Esophagus muscularis mucosa (tissue), 4 donors: ENCODE data around the gene OSR1. TPM values are rescaled to one million over a fixed set of nuclear protein-coding genes. Genes with fewer than 3 reads are reported as not detected.

Source experiments
- DNase-seq: peaks from one replicate; pipeline ENCODE4 v3.0.0-alpha.2; 2017; ENCODE audit errors: extremely low spot score
- H3K27ac ChIP-seq, 4 donors: fragments of 200-600 bp; sonication (generic); replicated peaks in 1 of 4; 1 replicate in 3 of 4; 2 replicates in 1 of 4; pipeline ENCODE4 v1.5.1; 2016 to 2019; ENCODE audit warnings: mild to moderate bottlenecking in 1 of 4
- H3K27me3 ChIP-seq, 4 donors: fragments of 200-600 bp; sonication (generic); one replicate each; pipeline versions ENCODE4 v1.5.1 to v1.6.0; 2016 to 2019
- H3K36me3 ChIP-seq, 4 donors: fragments of 200-600 bp; sonication (generic); one replicate each; pipeline ENCODE4 v1.5.1; 2016 to 2019
- H3K4me1 ChIP-seq, 4 donors: fragments of 200-600 bp; sonication (generic); one replicate each; pipeline ENCODE4 v1.5.1; 2016 to 2019
- H3K4me3 ChIP-seq, 4 donors: fragments of 200-600 bp; sonication (generic); 1 replicate in 2 of 4; 2 replicates in 2 of 4; pipeline ENCODE4 v1.5.1; 2016 to 2019; ENCODE audit warnings: mild to moderate bottlenecking in 4 of 4, moderate library complexity in 1 of 4
- H3K9me3 ChIP-seq, 4 donors: fragments of 200-600 bp; sonication (generic); 1 replicate in 3 of 4; 2 replicates in 1 of 4; pipeline ENCODE4 v1.5.1; 2016 to 2019
- EP300 ChIP-seq: sonication (generic); formaldehyde crosslinking; IDR thresholded peaks from one replicate; pipeline ENCODE4 v1.6.1; 2017; ENCODE audit warnings: antibody characterized with exemption
- POLR2A ChIP-seq: fragments of 450-650 bp; IDR thresholded peaks from one replicate; pipeline ENCODE4 v1.6.1; 2017; ENCODE audit warnings: antibody characterized with exemption, moderate library complexity, mild to moderate bottlenecking, low read depth
- POLR2AphosphoS5 ChIP-seq, 2 donors: sonication (generic); formaldehyde crosslinking; IDR thresholded peaks; one replicate each; pipeline ENCODE4 v1.6.1; 2017; ENCODE audit warnings: antibody characterized with exemption in 2 of 2
- WGBS: methylation state at CpG from one replicate; pipeline ENCODE4 v1.1.5; 2018; 5-methylcytosine and 5-hydroxymethylcytosine counted together
- intact Hi-C: fragments of 100-400 bp; cut with DNase I; formaldehyde crosslinking; loops from one replicate; pipeline ENCODE4 v1.15.1; 2023
- total RNA-seq, 4 donors: library from RNA; depleted of rRNA; stranded (reverse); fragments of >200 nt; gene quantifications; one replicate each; pipeline versions ENCODE4 v1.1.0 to v1.2.1, GENCODE V29; 2016
- TF ChIP-seq, protein P1 (sequence below), 3 experiments: fragments of 200-600 bp in 2 of 3; fragments of 450-650 bp in 1 of 3; sonication (generic) in 2 of 3; IDR thresholded peaks; one replicate each; pipeline ENCODE4 v1.5.1; 2017 to 2019; ENCODE audit warnings: antibody characterized with exemption in 3 of 3, mild to moderate bottlenecking in 2 of 3, moderate library complexity in 1 of 3

Gene OSR1
- total RNA-seq, 4 donors from 2014 or later = 50.3 to 99.6 (median 74.7) TPM

DNA sequence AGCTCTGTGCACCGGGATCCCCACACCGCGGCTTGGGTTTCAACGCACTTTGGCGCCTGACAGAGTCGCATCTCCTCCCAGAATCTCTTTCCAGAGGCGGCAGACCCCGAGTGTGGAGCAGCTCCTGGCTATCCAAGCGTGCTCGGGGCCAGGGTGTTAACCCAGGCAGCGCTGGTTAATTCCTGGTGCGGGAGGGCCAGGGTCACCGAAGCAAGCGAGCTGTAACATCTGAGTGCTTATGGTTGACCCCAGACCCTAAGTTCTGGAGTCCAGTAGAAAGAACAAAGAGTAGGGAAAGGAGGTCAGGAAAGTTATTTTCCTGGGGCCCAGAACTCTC is 566 bp upstream of the OSR1 start:
- Histone ChIP-seq H3K27me3 (peaks cover 0 to 30% (median 0%) of the 10 kb centered on the region in 4 donors), H3K4me3 (peak overlapping the region; percentile 75 to 90 (median 84)), H3K9me3 (no peaks in the 10 kb centered on the region), H3K4me1 (peaks cover 22 to 87% (median 72%) of the 10 kb centered on the region in 4 donors), H3K27ac (peak overlapping the region; percentile 87 to 94 (median 91)), H3K36me3 (no peaks in the 10 kb centered on the region)
- DNase-seq = no peak
- TF ChIP-seq, protein P1, sequence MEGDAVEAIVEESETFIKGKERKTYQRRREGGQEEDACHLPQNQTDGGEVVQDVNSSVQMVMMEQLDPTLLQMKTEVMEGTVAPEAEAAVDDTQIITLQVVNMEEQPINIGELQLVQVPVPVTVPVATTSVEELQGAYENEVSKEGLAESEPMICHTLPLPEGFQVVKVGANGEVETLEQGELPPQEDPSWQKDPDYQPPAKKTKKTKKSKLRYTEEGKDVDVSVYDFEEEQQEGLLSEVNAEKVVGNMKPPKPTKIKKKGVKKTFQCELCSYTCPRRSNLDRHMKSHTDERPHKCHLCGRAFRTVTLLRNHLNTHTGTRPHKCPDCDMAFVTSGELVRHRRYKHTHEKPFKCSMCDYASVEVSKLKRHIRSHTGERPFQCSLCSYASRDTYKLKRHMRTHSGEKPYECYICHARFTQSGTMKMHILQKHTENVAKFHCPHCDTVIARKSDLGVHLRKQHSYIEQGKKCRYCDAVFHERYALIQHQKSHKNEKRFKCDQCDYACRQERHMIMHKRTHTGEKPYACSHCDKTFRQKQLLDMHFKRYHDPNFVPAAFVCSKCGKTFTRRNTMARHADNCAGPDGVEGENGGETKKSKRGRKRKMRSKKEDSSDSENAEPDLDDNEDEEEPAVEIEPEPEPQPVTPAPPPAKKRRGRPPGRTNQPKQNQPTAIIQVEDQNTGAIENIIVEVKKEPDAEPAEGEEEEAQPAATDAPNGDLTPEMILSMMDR (IDR thresholded peaks at IDR 0.05) = no peak
- no peak for TF ChIP-seq POLR2A
- TF ChIP-seq POLR2AphosphoS5 (IDR thresholded peaks at IDR 0.05) = no peak
- no peak for TF ChIP-seq EP300
- 20% methylated on average over 11 of the region's 14 CpGs for WGBS
- intact Hi-C loops = loop anchor here (10.0 kb wide), 1 partner anchor 696 kb away; the partner anchor contains the start of gene LAPTM4A

DNA sequence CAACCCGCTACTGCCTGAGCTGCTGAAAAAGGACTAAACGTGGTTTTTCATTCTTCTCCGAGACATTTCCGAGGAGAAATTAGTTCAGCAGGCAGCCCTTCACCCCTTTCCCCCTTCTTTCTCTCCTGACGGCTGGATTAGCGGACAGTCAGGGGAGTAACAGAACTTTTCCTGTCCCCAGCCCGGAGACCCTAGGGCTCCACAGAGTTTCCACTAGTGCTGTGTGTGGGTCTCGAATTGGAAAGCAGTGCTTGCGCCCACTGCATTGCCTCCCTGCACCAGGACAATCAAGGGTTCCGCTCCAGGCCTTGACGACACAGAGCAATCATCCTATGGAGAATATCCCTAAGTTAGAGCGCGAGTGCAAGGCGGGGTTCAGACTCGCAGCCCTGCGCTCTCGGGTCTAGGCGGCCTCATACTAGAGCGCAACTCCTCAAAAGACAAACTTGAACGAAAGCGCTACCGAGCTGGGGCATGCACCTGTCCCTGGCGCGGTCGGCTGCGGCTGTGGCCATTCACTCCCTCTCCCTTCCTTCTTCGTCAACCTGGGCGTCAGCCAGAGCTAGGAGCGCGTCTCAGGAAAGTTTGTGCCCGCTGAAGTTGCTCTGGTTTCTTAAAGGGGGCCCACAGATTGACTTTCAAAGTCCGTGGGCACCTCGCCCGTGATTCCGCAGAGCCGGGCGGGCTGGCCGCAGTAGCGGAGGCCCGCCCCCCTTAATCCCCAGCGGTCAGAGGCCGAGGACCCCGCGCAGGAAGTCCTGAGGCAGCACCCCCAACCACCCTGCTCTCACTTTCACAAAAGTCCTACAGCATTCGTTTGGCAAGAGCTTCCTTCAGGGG is 801 bp downstream of the OSR1 start:
- TF ChIP-seq, protein P1 (IDR thresholded peaks at IDR 0.05) = no peak
- TF ChIP-seq POLR2AphosphoS5 (IDR thresholded peaks at IDR 0.05) = peak in 1 of 2 donors; percentile 12
- TF ChIP-seq EP300 = no peak
- no peak for TF ChIP-seq POLR2A
- Histone ChIP-seq H3K9me3 (no peaks in the 10 kb centered on the region), H3K4me1 (peaks cover 17 to 92% (median 79%) of the 10 kb centered on the region in 4 donors), H3K4me3 (peak overlapping the region; percentile 75 to 90 (median 84)), H3K36me3 (peaks cover 0 to 10% (median 9%) of the 10 kb centered on the region in 4 donors), H3K27me3 (peaks cover 0 to 39% (median 0%) of the 10 kb centered on the region in 4 donors), H3K27ac (peak overlapping the region; percentile 87 to 94 (median 91))
- peak; percentile 91 for DNase-seq
- 4% methylated on average over 23 of the region's 45 CpGs for WGBS
- intact Hi-C loops = loop anchor here (10.0 kb wide), 1 partner anchor 697 kb away; the partner anchor contains the start of gene LAPTM4A

DNA sequence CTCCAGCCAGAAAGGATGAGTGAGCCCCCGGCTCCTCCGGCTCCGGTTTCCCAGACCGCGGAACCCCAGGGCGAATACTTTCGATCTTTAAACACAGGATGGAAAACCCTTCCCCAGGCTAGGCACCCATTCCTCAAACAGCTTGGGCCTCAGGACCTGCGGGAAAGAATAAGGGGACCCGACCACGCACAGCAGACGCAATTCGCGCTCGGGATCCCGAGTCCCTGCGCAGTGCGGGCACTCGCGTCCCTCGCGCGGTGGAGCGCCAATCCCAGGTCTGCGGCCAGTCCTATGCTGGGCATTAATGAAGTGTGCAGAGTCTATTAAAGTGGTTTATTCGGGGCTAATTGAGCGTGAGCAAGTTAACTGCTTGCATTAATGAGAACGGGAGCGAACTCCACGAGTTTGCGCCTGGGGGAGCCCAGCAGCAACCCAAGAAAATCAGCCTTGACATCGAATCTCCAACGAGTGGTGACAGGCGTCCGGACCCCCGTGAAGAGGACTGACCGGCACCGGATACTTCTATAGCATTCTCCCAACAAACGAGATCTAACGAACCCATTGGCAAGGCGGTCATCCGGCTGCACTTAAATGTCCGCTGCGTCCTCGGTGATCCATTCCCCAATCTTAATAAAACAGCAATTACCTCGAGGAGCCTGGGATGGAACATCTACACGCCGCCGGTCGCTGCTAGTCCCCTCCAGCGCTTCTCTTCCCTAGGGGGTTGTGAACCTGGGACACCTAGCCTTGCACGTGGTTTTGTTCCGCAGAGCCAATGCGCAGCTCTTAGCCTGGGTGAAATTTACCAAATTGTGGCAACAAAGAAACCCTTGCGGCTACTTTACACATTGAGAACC is 1.6 kb downstream of the OSR1 start:
- H3K4me1 ChIP-seq = peaks cover 19 to 95% (median 86%) of the 10 kb centered on the region in 4 donors
- TF ChIP-seq POLR2AphosphoS5 (IDR thresholded peaks at IDR 0.05) = peak in 1 of 2 donors; percentile 9
- no peak for TF ChIP-seq EP300
- no peaks in the 10 kb centered on the region for H3K9me3 ChIP-seq
- peaks cover 4 to 19% (median 9%) of the 10 kb centered on the region in 4 donors for H3K36me3 ChIP-seq
- peak; percentile 86 for DNase-seq
- intact Hi-C loops = loop anchor here (10.0 kb wide), 1 partner anchor 698 kb away; the partner anchor contains the start of gene LAPTM4A
- 6% methylated on average over 31 of the region's 54 CpGs for WGBS
- H3K27me3 ChIP-seq = peaks cover 0 to 42% (median 0%) of the 10 kb centered on the region in 4 donors
- H3K4me3 ChIP-seq = peak overlapping the region; percentile 75 to 90 (median 84)
- peak overlapping the region; percentile 87 to 94 (median 91) for H3K27ac ChIP-seq

DNA sequence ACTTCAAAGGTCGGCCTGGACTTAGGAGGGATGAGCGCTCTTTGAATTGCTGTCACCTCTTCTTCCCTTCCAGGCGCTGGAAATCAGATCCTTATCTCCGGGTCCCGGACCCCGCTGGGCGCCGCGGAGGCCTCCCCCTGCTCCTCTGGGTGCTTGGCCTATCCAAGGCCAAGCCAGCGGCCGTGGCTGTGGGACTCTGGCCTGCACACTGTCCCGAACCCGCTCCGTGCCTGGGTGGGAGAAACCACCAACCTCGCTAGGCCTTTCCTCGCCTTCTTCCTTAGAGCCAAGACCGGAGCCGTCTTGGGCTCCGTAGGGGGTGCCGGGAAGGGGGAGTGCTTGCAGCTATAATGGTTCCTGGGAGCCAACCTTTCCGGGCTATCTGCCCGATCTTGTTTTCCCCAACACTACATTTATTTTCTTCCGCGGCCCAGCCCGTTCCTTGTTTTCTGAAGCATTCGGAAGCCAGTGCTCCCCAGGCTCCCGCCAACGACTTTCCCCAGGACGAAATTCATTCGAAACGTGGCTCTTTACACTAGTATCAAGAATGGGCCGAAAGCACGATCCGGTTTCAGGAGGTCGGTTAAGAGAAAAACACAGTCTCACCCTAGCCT is 2.4 kb downstream of the OSR1 start:
- intact Hi-C loops = loop anchor here (10.0 kb wide), 1 partner anchor 699 kb away; the partner anchor contains the start of gene LAPTM4A
- peak; percentile 92 for DNase-seq
- Histone ChIP-seq H3K27ac (peak overlapping the region; percentile 87 to 94 (median 91)), H3K4me3 (peak overlapping the region; percentile 75 to 90 (median 84)), H3K9me3 (no peaks in the 10 kb centered on the region), H3K4me1 (peaks cover 18 to 95% (median 88%) of the 10 kb centered on the region in 4 donors), H3K36me3 (peaks cover 5 to 25% (median 9%) of the 10 kb centered on the region in 4 donors), H3K27me3 (peaks cover 0 to 49% (median 0%) of the 10 kb centered on the region in 4 donors)
- 22% methylated on average over 34 of the region's 35 CpGs for WGBS
- TF ChIP-seq POLR2A (no peak), POLR2AphosphoS5 (IDR thresholded peaks at IDR 0.05) (no peak), EP300 (no peak)
- TF ChIP-seq, protein P1 (IDR thresholded peaks at IDR 0.05) = no peak
